IMR-90 (cell line): ENCODE results near the gene SETD2. TPM values are rescaled to one million over a fixed set of nuclear protein-coding genes. Genes with fewer than 3 reads are reported as not detected.

Experiments
- ATAC-seq: fragments of 200-7000 bp; cut with Tn5 transposase; 2 replicates; pipeline ENCODE4 v1.9.1; 2020; ENCODE audit warnings: low read depth, mild to moderate bottlenecking, moderate library complexity
- BruUV-seq: library from RNA; stranded (reverse); fragments of 400-500 nt; replicated peaks from 2 replicates; lab custom pipeline; 2021; lab: Mats Ljungman, UMichigan
- CTCF ChIA-PET: fragments of 300-600 bp; formaldehyde crosslinking; extraction: SDS; loops from one replicate; lab custom pipeline; 2021; ENCODE audit warnings: antibody characterized with exemption; lab: Yijun Ruan, JAX
- POLR2A ChIA-PET: fragments of 300-600 bp; sonication (Branson Sonifier 250); formaldehyde crosslinking; loops from one replicate; lab custom pipeline; 2022; ENCODE audit warnings: antibody characterized with exemption; ENCODE audit not compliant: unreplicated experiment; lab: Charles Lee
- DNase-seq: peaks from one replicate; pipeline ENCODE4 v3.0.0; 2013
- H2AFZ ChIP-seq: replicated peaks from 2 replicates; pipeline ENCODE3; 2013; ENCODE audit warnings: low read length, mild to moderate bottlenecking; ENCODE audit not compliant: poor library complexity
- H2AK5ac ChIP-seq: 2 replicates; pipeline ENCODE4 v1.6.1; 2013; ENCODE audit warnings: low read depth, low read length, inconsistent platforms
- H2AK9ac ChIP-seq: replicated peaks from 2 replicates; pipeline ENCODE3; 2013; ENCODE audit warnings: mild to moderate bottlenecking, low read depth, low read length, moderate library complexity; ENCODE audit not compliant: poor library complexity
- H2BK120ac ChIP-seq: 2 replicates; pipeline ENCODE4 v1.6.1; 2013; ENCODE audit warnings: low read depth, low read length, inconsistent platforms
- H2BK15ac ChIP-seq: 3 replicates; pipeline ENCODE4 v1.6.1; 2013; ENCODE audit warnings: low read depth, low read length, inconsistent platforms
- H2BK20ac ChIP-seq: 2 replicates; pipeline ENCODE4 v1.6.1; 2013; ENCODE audit warnings: low read depth, mild to moderate bottlenecking, inconsistent platforms, low read length, moderate library complexity
- H2BK5ac ChIP-seq: 2 replicates; pipeline ENCODE4 v1.6.1; 2013; ENCODE audit warnings: mild to moderate bottlenecking, low read depth, low read length, inconsistent platforms; ENCODE audit not compliant: poor library complexity, severe bottlenecking
- H3K14ac ChIP-seq: replicated peaks from 2 replicates; pipeline ENCODE4 v1.6.1; 2013; ENCODE audit warnings: low read depth, low read length, inconsistent platforms
- H3K18ac ChIP-seq: 2 replicates; pipeline ENCODE4 v1.6.1; 2013; ENCODE audit warnings: low read depth, low read length, control low read depth
- H3K23ac ChIP-seq: 2 replicates; pipeline ENCODE4 v1.6.1; 2013; ENCODE audit warnings: low read depth, low read length, inconsistent platforms
- H3K27ac ChIP-seq: 2 replicates; pipeline ENCODE4 v1.5.1; 2013; ENCODE audit warnings: mild to moderate bottlenecking, control low read depth, low read length; ENCODE audit not compliant: insufficient read depth
- H3K27me3 ChIP-seq: 2 replicates; pipeline ENCODE4 v1.6.1; 2013; ENCODE audit warnings: low read length; ENCODE audit not compliant: control insufficient read depth, insufficient read depth
- H3K36me3 ChIP-seq: 2 replicates; pipeline ENCODE4 v1.6.1; 2013; ENCODE audit warnings: low read length, mixed read lengths; ENCODE audit not compliant: control insufficient read depth, insufficient read depth
- H3K4ac ChIP-seq: 2 replicates; pipeline ENCODE4 v1.6.1; 2013; ENCODE audit warnings: low read depth, low read length, inconsistent platforms
- H3K4me1 ChIP-seq: 2 replicates; pipeline ENCODE4 v1.6.1; 2013; ENCODE audit warnings: low read length, mixed read lengths; ENCODE audit not compliant: control insufficient read depth, insufficient read depth
- H3K4me2 ChIP-seq: 2 replicates; pipeline ENCODE4 v1.6.1; 2013; ENCODE audit warnings: low read depth, mild to moderate bottlenecking, control low read depth, low read length, moderate library complexity
- H3K4me3 ChIP-seq: 2 replicates; pipeline ENCODE4 v1.5.1; 2013; ENCODE audit warnings: low read depth, mild to moderate bottlenecking, control low read depth, low read length, moderate library complexity; ENCODE audit not compliant: insufficient read depth
- H3K56ac ChIP-seq: 2 replicates; pipeline ENCODE4 v1.6.1; 2013; ENCODE audit warnings: low read length, inconsistent platforms; ENCODE audit not compliant: insufficient read depth; ENCODE audit errors: extremely low read depth
- H3K79me1 ChIP-seq, 2 experiments: 2 replicates each; pipeline ENCODE4 v1.6.1; 2013; ENCODE audit warnings: low read length in 2 of 2, inconsistent platforms in 1 of 2, low read depth in 1 of 2
- H3K9ac ChIP-seq: 2 replicates; pipeline ENCODE4 v1.6.1; 2013; ENCODE audit warnings: low read depth, low read length, control low read depth
- H3K9me1 ChIP-seq: 2 replicates; pipeline ENCODE4 v1.6.1; 2013; ENCODE audit warnings: low read length, inconsistent platforms; ENCODE audit not compliant: insufficient read depth
- H3K9me3 ChIP-seq: 2 replicates; pipeline ENCODE4 v1.6.1; 2013; ENCODE audit warnings: low read length; ENCODE audit not compliant: control insufficient read depth, insufficient read depth
- H4K20me1 ChIP-seq: 2 replicates; pipeline ENCODE4 v1.6.1; 2013; ENCODE audit warnings: low read length, inconsistent platforms; ENCODE audit not compliant: insufficient read depth
- H4K5ac ChIP-seq: 2 replicates; pipeline ENCODE4 v1.6.1; 2013; ENCODE audit warnings: mild to moderate bottlenecking, low read depth, low read length, control low read depth
- H4K8ac ChIP-seq, 2 experiments: 2 replicates each; pipeline ENCODE4 v1.6.1; 2013; ENCODE audit warnings: low read depth in 2 of 2, low read length in 2 of 2, control low read depth in 1 of 2, inconsistent platforms in 1 of 2
- H4K91ac ChIP-seq: 2 replicates; pipeline ENCODE4 v1.6.1; 2013; ENCODE audit warnings: low read depth, low read length, inconsistent platforms; ENCODE audit not compliant: insufficient read depth
- BHLHE40 ChIP-seq: fragments of 150-350 bp; IDR thresholded peaks from 2 replicates; pipeline ENCODE4 v1.6.1; 2016; ENCODE audit warnings: mild to moderate bottlenecking, low read depth, low read length
- CHD1 ChIP-seq: IDR thresholded peaks from 2 replicates; pipeline ENCODE4 v1.6.1; 2012; ENCODE audit warnings: low read depth, low read length, improper control_type of control experiment
- MAZ ChIP-seq: IDR thresholded peaks from 2 replicates; pipeline ENCODE4 v1.6.1; 2012; ENCODE audit warnings: low read depth, mild to moderate bottlenecking, low read length, improper control_type of control experiment, moderate library complexity, borderline replicate concordance
- MXI1 ChIP-seq: IDR thresholded peaks from 2 replicates; pipeline ENCODE4 v1.6.1; 2012; ENCODE audit warnings: low read depth, mild to moderate bottlenecking, low read length, moderate library complexity, borderline replicate concordance
- NFE2L2 ChIP-seq: fragments of 150-350 bp; IDR thresholded peaks from 2 replicates; pipeline ENCODE4 v1.6.1; 2016; ENCODE audit warnings: low read depth, mild to moderate bottlenecking, low read length
- RAD21 ChIP-seq: IDR thresholded peaks from 2 replicates; pipeline ENCODE4 v1.6.1; 2012; ENCODE audit warnings: low read length, improper control_type of control experiment
- RCOR1 ChIP-seq: IDR thresholded peaks from 2 replicates; pipeline ENCODE4 v1.6.1; 2012; ENCODE audit warnings: mild to moderate bottlenecking, low read length, improper control_type of control experiment; ENCODE audit not compliant: insufficient replicate concordance
- RFX5 ChIP-seq: IDR thresholded peaks from 2 replicates; pipeline ENCODE4 v1.8.0; 2012; ENCODE audit warnings: low read depth, mild to moderate bottlenecking, low read length, moderate library complexity
- SMC3 ChIP-seq: fragments of 150-350 bp; IDR thresholded peaks from 2 replicates; pipeline ENCODE4 v1.6.1; 2016; ENCODE audit warnings: low read depth, mild to moderate bottlenecking, antibody characterized with exemption, low read length, moderate library complexity
- WGBS, 2 experiments: methylation state at CpG; one replicate each; pipeline versions ENCODE4 v1.1.5 to v1.1.7; 2013; ENCODE audit warnings: missing lambda C conversion rate in 2 of 2; ENCODE audit not compliant: insufficient read length in 1 of 2; ENCODE audit errors: extremely low coverage in 2 of 2; 5-methylcytosine and 5-hydroxymethylcytosine counted together
- dilution Hi-C: fragments of 300-500 bp; cut with HindIII; formaldehyde crosslinking; loops from one replicate; pipeline ENCODE4 v1.14.3; 2018; ENCODE audit warnings: low sequenced_read_pairs; ENCODE audit not compliant: unreplicated experiment
- in situ Hi-C: fragments of 300-500 bp; cut with MboI; formaldehyde crosslinking; loops from 3 replicates; pipeline ENCODE4 v1.14.3; 2019; ENCODE audit warnings: low sequenced_read_pairs, inconsistent platforms, mixed read lengths
- intact Hi-C: fragments of 100-400 bp; cut with micrococcal nuclease; formaldehyde crosslinking; loops from 2 replicates; pipeline ENCODE4 v1.10.0; 2022
- polyA plus RNA-seq, 3 experiments: library from polyadenylated mRNA; depleted of rRNA; stranded (reverse); fragments of >200 nt; gene quantifications; 2 replicates each; pipeline ENCODE4 v1.2.3, GENCODE V29; 2012; ENCODE audit warnings: low replicate concordance in 1 of 3
- total RNA-seq: library from RNA; depleted of rRNA; stranded (reverse); fragments of >200 nt; gene quantifications from 2 replicates; pipeline ENCODE4 v1.2.3, GENCODE V29; 2012
- TF ChIP-seq, protein P1 (sequence below): fragments of 150-350 bp; IDR thresholded peaks from 2 replicates; pipeline ENCODE4 v1.6.1; 2017; ENCODE audit warnings: mild to moderate bottlenecking, antibody characterized with exemption, low read length, low read depth
- TF ChIP-seq, protein P2 (sequence below): fragments of 150-350 bp; IDR thresholded peaks from 2 replicates; pipeline ENCODE4 v1.6.1; 2016; ENCODE audit warnings: low read depth, mild to moderate bottlenecking, low read length, moderate library complexity, borderline replicate concordance
- TF ChIP-seq, protein P3 (sequence below): conservative IDR thresholded peaks from 2 replicates; pipeline ENCODE4 v1.5.1; 2012; ENCODE audit warnings: mild to moderate bottlenecking, low read depth, low read length, improper control_type of control experiment

The SETD2 gene
- total and polyA plus RNA-seq, 2 of the 4 experiments (the other 2 are of a cell fraction) = 18.3 to 20.1 TPM

DNA sequence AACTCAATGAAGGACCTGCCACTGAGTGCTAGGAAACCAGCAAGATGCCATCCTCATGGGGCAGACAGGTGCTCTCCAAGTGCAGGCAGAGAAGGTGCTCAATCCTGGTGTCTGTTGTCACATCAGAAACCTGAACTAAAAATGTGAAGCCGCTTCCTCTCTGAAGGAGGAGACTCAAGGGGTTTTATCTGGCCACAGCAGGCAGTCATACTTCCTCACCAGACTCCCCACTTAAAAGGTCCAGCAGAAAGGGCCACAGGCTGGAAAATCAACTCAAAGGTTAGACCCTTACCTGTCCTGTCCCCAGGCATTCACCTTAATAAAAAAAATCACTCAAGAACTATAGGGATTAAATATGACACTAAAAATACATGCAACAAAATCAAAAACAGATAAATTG is 192.2 kb downstream of the SETD2 start:
- Histone ChIP-seq H3K14ac (no peak overlapping the region), H3K27me3 (no peaks in the 10 kb centered on the region), H3K4me2 (no peak overlapping the region), H3K4me1 (peaks cover 18% of the 10 kb centered on the region), H3K9me1 (peaks cover 34% of the 10 kb centered on the region), H3K9ac (no peak overlapping the region), H3K79me1 (peaks cover 27 to 73% of the 10 kb centered on the region in 2 experiments), H3K36me3 (peaks cover 4% of the 10 kb centered on the region), H3K9me3 (no peaks in the 10 kb centered on the region), H4K20me1 (peaks cover 78% of the 10 kb centered on the region), H4K5ac (no peak overlapping the region), H2AK5ac (no peak overlapping the region), H2BK15ac (no peak overlapping the region), H3K23ac (no peak overlapping the region), H3K56ac (no peak overlapping the region), H2AFZ (no peak overlapping the region), H3K27ac (no peak overlapping the region), H2BK20ac (no peak overlapping the region), H2AK9ac (no peak overlapping the region), H3K4ac (no peak overlapping the region), H2BK120ac (no peak overlapping the region), H4K8ac (no peak overlapping the region), H3K4me3 (no peak overlapping the region), H3K18ac (no peak overlapping the region), H4K91ac (no peak overlapping the region), H2BK5ac (no peak overlapping the region)
- DNase-seq (no peak), ATAC-seq (no peak)
- dilution Hi-C loops = no loop called here
- CTCF ChIA-PET = no interaction called here
- in situ Hi-C loops = no loop called here
- TF ChIP-seq, protein P1, sequence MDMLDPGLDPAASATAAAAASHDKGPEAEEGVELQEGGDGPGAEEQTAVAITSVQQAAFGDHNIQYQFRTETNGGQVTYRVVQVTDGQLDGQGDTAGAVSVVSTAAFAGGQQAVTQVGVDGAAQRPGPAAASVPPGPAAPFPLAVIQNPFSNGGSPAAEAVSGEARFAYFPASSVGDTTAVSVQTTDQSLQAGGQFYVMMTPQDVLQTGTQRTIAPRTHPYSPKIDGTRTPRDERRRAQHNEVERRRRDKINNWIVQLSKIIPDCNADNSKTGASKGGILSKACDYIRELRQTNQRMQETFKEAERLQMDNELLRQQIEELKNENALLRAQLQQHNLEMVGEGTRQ = no peak
- TF ChIP-seq RFX5 = no peak
- TF ChIP-seq, protein P2, sequence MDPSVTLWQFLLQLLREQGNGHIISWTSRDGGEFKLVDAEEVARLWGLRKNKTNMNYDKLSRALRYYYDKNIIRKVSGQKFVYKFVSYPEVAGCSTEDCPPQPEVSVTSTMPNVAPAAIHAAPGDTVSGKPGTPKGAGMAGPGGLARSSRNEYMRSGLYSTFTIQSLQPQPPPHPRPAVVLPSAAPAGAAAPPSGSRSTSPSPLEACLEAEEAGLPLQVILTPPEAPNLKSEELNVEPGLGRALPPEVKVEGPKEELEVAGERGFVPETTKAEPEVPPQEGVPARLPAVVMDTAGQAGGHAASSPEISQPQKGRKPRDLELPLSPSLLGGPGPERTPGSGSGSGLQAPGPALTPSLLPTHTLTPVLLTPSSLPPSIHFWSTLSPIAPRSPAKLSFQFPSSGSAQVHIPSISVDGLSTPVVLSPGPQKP = no peak
- TF ChIP-seq MXI1 = no peak
- TF ChIP-seq, protein P3, sequence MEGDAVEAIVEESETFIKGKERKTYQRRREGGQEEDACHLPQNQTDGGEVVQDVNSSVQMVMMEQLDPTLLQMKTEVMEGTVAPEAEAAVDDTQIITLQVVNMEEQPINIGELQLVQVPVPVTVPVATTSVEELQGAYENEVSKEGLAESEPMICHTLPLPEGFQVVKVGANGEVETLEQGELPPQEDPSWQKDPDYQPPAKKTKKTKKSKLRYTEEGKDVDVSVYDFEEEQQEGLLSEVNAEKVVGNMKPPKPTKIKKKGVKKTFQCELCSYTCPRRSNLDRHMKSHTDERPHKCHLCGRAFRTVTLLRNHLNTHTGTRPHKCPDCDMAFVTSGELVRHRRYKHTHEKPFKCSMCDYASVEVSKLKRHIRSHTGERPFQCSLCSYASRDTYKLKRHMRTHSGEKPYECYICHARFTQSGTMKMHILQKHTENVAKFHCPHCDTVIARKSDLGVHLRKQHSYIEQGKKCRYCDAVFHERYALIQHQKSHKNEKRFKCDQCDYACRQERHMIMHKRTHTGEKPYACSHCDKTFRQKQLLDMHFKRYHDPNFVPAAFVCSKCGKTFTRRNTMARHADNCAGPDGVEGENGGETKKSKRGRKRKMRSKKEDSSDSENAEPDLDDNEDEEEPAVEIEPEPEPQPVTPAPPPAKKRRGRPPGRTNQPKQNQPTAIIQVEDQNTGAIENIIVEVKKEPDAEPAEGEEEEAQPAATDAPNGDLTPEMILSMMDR = no peak
- TF ChIP-seq BHLHE40 = no peak
- no peak for TF ChIP-seq RAD21
- TF ChIP-seq CHD1 = no peak
- no peak for TF ChIP-seq SMC3
- no peak for TF ChIP-seq MAZ
- TF ChIP-seq NFE2L2 = no peak
- no peak for TF ChIP-seq RCOR1
- intact Hi-C loops = no loop called here
- WGBS, 2 experiments = no CpG with 5 or more reads among the region's 1 CpG
- no TSS peak for BruUV-seq
- POLR2A ChIA-PET = no interaction called here
